GM21723 (cell line): ENCODE data around the gene TSPAN5.
"Not testable (repeated sequence)": the region's sequence is repeated elsewhere in the genome, so short reads cannot be mapped to it uniquely, and the experiment has no call there.

Experiments
- ATAC-seq: cut with Tn5 transposase; IDR thresholded peaks from one replicate; pipeline ENCODE4 v1.9.1; 2021; ENCODE audit warnings: mild to moderate bottlenecking, moderate library complexity; ENCODE audit not compliant: unreplicated experiment

The TSPAN5 gene

GRCh38 chr4:98470366-98470765, 188.0 kb downstream of the TSPAN5 start:
- no peak for ATAC-seq

- ATAC-seq, result no peak
These were observed 188.6 kb downstream of the TSPAN5 start for GRCh38 chr4:98469771-98470170.

DNA sequence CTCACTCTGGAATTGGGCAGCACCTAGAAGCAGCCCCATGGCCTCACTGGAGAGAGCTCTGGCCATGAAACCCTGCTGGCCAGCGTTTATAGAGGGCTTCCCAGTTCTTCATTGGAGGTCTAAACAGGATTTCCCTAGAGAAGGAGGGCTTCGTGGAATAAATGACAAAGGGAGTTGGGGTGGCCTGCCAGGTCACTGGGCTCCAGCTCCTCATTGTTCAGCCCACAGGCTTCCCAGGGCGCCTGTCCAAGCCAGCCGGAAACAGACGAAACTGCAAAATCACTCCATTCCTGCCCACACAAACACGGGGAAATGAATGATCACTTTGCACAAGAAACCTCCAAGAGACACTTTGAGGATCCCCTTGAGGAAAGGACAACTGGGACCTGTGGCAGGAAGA, 189.7 kb downstream of the TSPAN5 start:
- ATAC-seq, result no peak

DNA sequence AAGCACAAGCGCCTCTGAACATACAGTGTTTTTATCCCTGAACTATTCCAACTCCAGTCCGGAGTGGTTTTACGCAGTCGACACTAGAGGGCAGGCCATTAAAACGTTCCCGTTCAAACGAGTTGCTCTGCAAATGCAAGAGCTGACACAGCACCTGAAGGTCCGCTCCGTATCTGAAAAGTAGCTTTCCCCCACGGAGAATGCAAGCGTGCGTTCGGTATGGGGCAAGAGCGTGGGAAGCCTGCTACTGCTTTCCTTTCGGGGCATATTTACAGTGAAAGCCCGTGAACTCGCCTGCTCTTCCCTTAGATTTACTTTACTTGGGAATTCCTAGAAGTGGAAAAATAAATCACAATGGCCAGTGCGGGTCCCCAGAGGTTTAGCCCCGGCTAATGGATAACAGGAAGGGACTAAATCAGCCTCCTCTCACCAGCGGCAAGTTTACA, 190.8 kb downstream of the TSPAN5 start:
- peak; percentile 98 for ATAC-seq

DNA sequence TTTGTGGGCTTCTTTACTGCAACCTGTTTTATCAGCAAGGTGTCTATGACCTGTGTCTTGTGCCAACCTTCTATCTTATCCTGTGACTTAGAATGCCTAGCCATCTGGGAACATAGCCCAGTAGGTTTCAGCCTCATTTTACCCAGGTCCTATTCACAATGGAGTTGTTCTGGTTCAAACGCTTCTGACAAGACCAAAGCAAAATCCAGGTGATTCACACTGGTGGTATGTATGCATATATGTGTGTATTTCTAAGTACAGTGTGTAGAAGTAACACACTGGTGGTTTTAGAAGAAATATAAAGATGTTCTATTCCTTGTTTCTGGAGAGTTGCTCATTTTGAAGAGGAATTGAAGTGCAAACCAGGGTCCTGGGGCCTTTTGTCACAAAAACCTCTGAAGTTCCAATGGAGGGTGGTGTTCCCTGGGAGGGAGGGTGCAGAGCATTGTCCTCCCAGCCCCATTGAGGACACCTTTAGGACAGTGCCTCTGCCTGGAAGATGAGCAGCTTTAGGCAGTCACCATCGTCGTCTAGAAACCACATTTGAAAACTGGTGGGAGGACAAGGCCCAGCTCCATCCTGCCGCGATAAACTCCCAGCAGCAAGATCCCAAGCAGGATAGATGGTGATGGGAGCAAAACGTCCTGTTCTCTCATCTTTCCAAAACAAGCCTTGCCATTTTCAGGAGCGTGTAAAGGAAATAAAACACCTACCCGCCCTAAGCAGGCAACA, 191.4 kb downstream of the TSPAN5 start:
- ATAC-seq, result peak; percentile 11

- no peak for ATAC-seq
These were observed 195.9 kb downstream of the TSPAN5 start for GRCh38 chr4:98462487-98462886.

GRCh38 chr4:98461121-98461865, 197.1 kb downstream of the TSPAN5 start:
- not testable (repeated sequence) for ATAC-seq

GRCh38 chr4:98457422-98457821, 201.0 kb downstream of the TSPAN5 start:
- ATAC-seq, result not testable (repeated sequence)

GRCh38 chr4:98452091-98452490, 206.3 kb downstream of the TSPAN5 start:
- no peak for ATAC-seq

GRCh38 chr4:98448908-98449307, 209.5 kb downstream of the TSPAN5 start:
- ATAC-seq, result peak; percentile 38

DNA sequence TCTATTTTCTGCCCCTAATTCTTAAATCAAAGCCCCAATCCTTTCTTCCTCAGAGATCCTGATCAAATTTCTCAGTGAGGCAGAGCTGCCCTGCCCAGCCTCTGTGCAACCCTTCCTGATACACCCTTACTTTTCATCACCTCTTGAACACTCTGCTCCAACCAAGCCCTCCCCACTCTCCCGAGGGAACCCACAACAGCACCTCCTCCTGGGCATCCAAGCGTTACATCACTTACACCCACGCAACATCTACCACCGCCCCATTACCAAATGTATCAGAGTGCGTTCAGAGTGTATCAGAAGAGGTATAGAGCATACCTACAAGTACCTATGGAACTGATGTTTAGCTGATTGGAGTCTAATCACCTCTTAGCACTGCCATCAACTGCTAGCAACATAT, 210.8 kb downstream of the TSPAN5 start:
- no peak for ATAC-seq

GRCh38 chr4:98446499-98447375, 211.7 kb downstream of the TSPAN5 start:
- peak; percentile 82 for ATAC-seq

- ATAC-seq, result no peak
These were observed 214.0 kb downstream of the TSPAN5 start for GRCh38 chr4:98444371-98444770.

DNA sequence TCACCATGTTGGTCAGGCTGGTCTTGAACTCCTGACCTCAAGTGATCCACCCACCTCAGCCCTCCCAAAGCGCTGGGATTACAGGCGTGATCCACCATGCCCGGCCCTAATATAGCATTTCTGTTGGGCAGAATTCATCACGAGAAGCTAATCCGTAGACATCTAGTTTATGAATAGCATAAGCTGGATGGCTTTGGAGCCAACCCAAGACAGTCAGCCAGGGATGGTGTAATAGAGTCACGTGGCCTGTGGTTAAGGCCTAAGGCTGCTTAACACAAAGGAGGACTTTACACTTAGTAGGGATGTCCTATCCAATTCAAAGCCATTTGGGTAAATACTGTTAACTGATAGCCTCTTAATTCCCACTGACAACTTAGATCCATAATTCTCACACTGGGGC, 223.6 kb downstream of the TSPAN5 start:
- no peak for ATAC-seq

GRCh38 chr4:98433691-98434090, 224.7 kb downstream of the TSPAN5 start:
- ATAC-seq, result no peak

- ATAC-seq, result no peak
These were observed 227.6 kb downstream of the TSPAN5 start for GRCh38 chr4:98430708-98431403.

GRCh38 chr4:98423009-98423408, 235.4 kb downstream of the TSPAN5 start:
- no peak for ATAC-seq

GRCh38 chr4:98421111-98421510, 237.3 kb downstream of the TSPAN5 start:
- ATAC-seq, result no peak
